ENCODE data around the gene PEX11B. TPM values are rescaled to one million over a fixed set of nuclear protein-coding genes. Genes with fewer than 3 reads are reported as not detected.

PEX11B gene
- total RNA-seq, 4 donors from 2014 or later: 23.3 to 35.9 (median 30.2) TPM

DNA sequence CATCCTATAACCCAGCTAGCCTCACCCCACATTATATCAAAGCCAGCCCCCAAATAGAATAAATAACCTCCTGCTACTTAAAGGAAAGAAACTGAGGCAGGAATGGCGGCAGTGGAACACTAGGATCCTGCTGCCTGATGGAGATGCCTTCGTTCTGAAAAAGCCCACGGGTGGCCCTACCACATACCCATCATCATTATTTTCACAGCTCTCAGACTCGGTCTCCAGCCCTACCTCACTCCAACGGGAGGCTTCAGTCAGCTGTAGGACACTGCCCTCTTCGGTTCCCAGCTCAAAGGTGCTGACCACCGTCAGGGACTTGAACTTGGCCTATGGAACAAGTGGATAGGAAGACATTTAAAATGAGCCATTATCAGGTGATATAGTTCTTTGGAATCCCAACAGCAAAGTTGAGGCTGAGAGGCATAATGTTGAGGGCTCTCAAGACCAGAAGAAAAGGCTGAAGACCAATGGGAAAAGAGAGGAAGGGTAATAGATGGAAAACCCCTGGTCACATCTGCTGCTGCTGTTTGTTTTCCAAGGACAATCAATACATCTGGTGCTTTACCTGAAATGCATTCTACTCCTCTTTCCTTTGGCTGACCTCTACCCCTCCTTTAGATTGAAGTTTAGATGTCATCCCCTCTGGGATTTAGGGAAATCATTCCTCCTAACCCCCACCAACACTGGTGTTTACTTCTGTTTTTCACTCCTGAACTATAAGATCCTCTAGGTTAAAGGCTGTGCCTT is 25.0 kb downstream of the PEX11B start:
- no peaks in the 10 kb centered on the region for H3K27me3 ChIP-seq
- DNase-seq (ENCODE audit: low spot score in 2 of 2): no peak
- peaks cover 36% of the 10 kb centered on the region for H3K4me1 ChIP-seq
- TF ChIP-seq POLR2AphosphoS5 (IDR thresholded peaks at IDR 0.05) (no peak), EP300 (IDR thresholded peaks at IDR 0.05) (no peak), POLR2A (IDR thresholded peaks at IDR 0.05) (no peak)
- TF ChIP-seq, protein P1, sequence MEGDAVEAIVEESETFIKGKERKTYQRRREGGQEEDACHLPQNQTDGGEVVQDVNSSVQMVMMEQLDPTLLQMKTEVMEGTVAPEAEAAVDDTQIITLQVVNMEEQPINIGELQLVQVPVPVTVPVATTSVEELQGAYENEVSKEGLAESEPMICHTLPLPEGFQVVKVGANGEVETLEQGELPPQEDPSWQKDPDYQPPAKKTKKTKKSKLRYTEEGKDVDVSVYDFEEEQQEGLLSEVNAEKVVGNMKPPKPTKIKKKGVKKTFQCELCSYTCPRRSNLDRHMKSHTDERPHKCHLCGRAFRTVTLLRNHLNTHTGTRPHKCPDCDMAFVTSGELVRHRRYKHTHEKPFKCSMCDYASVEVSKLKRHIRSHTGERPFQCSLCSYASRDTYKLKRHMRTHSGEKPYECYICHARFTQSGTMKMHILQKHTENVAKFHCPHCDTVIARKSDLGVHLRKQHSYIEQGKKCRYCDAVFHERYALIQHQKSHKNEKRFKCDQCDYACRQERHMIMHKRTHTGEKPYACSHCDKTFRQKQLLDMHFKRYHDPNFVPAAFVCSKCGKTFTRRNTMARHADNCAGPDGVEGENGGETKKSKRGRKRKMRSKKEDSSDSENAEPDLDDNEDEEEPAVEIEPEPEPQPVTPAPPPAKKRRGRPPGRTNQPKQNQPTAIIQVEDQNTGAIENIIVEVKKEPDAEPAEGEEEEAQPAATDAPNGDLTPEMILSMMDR (IDR thresholded peaks at IDR 0.05): no peak
- H3K9me3 ChIP-seq: no peaks in the 10 kb centered on the region
- H3K4me3 ChIP-seq: no peak overlapping the region
- WGBS: 84% methylated on average over 7 of the region's 7 CpGs
- peak overlapping the region; percentile 92 for H3K27ac ChIP-seq
- no peaks in the 10 kb centered on the region for H3K36me3 ChIP-seq

DNA sequence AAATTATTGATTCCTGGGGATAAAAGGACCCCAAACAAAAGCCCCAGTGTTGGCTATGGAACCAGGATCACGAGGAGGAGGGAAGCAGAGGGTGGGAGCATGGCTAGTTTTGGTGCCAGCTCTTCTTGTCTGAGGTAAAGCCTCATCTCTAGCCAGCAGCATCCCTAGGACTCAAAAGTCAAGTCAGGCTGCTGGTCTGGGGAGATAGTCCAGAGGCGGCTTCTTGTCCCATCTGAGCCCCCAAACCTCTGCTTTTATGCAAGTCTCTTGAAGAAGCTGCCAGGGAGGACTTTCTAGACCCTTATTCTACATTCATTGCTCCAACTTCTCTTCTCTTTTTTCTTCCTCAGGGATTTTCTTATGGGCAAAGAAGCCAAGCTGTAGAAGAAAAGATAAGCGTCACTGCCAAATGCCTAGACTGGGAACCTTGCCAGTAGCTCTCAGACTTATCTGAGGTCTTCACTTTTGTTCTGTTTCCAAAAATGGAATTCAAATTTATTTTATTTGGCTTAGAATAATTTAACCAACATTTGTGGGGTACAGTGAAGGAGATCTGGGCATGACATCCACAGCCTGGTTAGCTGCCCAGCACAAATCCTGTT is 25.9 kb downstream of the PEX11B start:
- Histone ChIP-seq H3K27ac (peak overlapping the region; percentile 92), H3K27me3 (no peaks in the 10 kb centered on the region), H3K4me3 (peak overlapping the region; percentile 28), H3K4me1 (peaks cover 36% of the 10 kb centered on the region), H3K36me3 (no peaks in the 10 kb centered on the region), H3K9me3 (no peaks in the 10 kb centered on the region)
- 44% methylated on average over 3 of the region's 3 CpGs for WGBS
- no peak for DNase-seq (ENCODE audit: low spot score in 2 of 2)
- TF ChIP-seq POLR2A (IDR thresholded peaks at IDR 0.05): no peak
- TF ChIP-seq, protein P1 (IDR thresholded peaks at IDR 0.05): no peak
- TF ChIP-seq EP300 (IDR thresholded peaks at IDR 0.05): no peak
- TF ChIP-seq POLR2AphosphoS5 (IDR thresholded peaks at IDR 0.05): no peak

DNA sequence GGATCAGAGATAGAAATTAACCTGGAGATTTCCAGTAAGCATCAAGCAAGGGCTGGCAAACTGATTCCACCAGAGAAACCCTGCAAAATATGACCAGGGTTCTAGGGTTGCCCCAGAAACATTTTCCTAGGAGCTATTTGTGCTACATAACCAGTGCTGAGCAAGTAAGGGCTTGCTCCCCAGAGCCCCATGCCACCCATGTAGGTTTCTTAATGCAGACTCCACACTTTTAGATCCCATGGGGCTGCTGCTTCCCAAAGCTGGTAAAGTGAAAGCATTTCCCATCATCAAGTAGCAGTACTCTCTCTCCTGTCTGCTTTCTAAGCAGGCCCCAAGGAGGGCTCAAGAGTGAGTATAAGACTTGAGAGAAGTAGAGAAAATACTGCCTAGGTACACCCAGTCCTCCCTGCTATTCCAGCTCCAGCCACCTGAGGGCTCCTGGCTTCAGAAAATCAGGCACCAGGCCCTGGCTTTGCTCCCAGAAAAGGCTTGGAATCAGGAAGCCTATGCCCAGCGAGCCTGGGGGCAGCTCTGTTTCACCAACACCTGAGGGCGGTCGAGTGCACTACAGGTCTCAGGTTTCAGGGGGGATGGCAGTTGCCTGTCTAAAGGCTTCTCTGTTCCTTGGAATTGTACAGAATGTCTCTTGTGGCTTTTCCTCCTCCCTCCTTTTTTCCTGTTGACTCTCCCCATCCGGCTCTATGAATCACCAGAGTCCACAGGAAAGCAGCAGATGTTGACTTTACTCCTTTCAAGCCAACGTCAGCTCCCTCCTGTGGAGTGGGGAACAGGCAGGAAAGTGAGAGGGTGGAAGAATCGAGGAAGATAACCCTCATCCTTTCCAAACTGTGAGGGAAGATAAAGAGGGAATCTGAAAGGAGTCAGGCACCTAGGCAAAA is 26.7 kb downstream of the PEX11B start:
- Histone ChIP-seq H3K27ac (peak overlapping the region; percentile 92), H3K36me3 (no peaks in the 10 kb centered on the region), H3K9me3 (no peaks in the 10 kb centered on the region), H3K4me1 (peaks cover 36% of the 10 kb centered on the region), H3K4me3 (peak overlapping the region; percentile 28), H3K27me3 (no peaks in the 10 kb centered on the region)
- DNase-seq (ENCODE audit: low spot score in 2 of 2): peak; percentile 95 to 96
- no peak for TF ChIP-seq EP300 (IDR thresholded peaks at IDR 0.05)
- TF ChIP-seq, protein P1 (IDR thresholded peaks at IDR 0.05): peak; percentile 85 to 93
- TF ChIP-seq POLR2AphosphoS5 (IDR thresholded peaks at IDR 0.05): peak in 1 of 3 donors; percentile 71
- no peak for TF ChIP-seq POLR2A (IDR thresholded peaks at IDR 0.05)
- WGBS: 3% methylated on average over 6 of the region's 6 CpGs

DNA sequence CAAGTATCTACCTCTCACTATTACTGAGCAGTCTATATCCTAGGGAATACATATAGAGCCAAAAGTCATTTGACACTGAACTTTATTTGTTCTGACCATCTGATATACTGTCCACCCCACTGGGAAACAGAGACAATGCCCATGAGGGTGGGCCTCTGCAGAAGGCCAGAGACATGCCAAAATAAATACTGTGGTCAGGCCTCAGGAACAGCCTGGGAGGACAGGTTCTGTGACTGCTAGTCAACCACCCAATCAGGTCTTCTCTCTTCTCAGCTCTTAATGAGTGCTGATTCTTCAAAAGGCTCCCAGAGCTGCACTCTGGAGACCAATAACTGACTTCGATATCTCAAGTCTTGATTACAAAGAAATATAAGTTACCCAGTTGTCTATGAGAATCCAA is 27.4 kb downstream of the PEX11B start:
- Histone ChIP-seq H3K36me3 (no peaks in the 10 kb centered on the region), H3K9me3 (no peaks in the 10 kb centered on the region), H3K27ac (peak overlapping the region; percentile 92), H3K4me3 (peak overlapping the region; percentile 28), H3K4me1 (peaks cover 40% of the 10 kb centered on the region), H3K27me3 (no peaks in the 10 kb centered on the region)
- no peak for DNase-seq (ENCODE audit: low spot score in 2 of 2)
- 25% methylated on average over 1 of the region's 1 CpG for WGBS
- TF ChIP-seq, protein P1 (IDR thresholded peaks at IDR 0.05): no peak
- TF ChIP-seq EP300 (IDR thresholded peaks at IDR 0.05) (no peak), POLR2AphosphoS5 (IDR thresholded peaks at IDR 0.05) (no peak), POLR2A (IDR thresholded peaks at IDR 0.05) (no peak)
